ENCODE results near the gene ITGA4. TPM values are rescaled to one million over a fixed set of nuclear protein-coding genes. Genes with fewer than 3 reads are reported as not detected.
A peak's percentile ranks its signal among the peaks of the same experiment; 100 is the strongest.

Gene ITGA4
- total and polyA plus RNA-seq, 9 of the 15 experiments (the other 6 are each of a cell fraction or from before 2014, with no cell fraction given), result 0.06 to 0.81 (median 0.27) TPM

- TF ChIP-seq NFXL1 (CRISPR knock-in tag; IDR thresholded peaks at IDR 0.05), result peak; percentile 94
- TF ChIP-seq ERF (CRISPR knock-in tag; IDR thresholded peaks at IDR 0.05), result 0 out of 2 replicates have a peak, but pooled peaks have one; percentile 32
- TF ChIP-seq ZNF586 (CRISPR knock-in tag; conservative IDR thresholded peaks at IDR 0.05), result peak; percentile 90
- TF ChIP-seq ZNF23 (CRISPR knock-in tag; IDR thresholded peaks at IDR 0.05), result peak; percentile 95
- TF ChIP-seq KAT8 (IDR thresholded peaks at IDR 0.05; ENCODE audit: low read depth), result no peak
- TF ChIP-seq, protein P1, sequence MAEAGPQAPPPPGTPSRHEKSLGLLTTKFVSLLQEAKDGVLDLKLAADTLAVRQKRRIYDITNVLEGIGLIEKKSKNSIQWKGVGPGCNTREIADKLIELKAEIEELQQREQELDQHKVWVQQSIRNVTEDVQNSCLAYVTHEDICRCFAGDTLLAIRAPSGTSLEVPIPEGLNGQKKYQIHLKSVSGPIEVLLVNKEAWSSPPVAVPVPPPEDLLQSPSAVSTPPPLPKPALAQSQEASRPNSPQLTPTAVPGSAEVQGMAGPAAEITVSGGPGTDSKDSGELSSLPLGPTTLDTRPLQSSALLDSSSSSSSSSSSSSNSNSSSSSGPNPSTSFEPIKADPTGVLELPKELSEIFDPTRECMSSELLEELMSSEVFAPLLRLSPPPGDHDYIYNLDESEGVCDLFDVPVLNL (CRISPR knock-in tag; IDR thresholded peaks at IDR 0.05; ENCODE audit: low read depth), result no peak
- peak; percentile 67 for TF ChIP-seq MEF2D (tag; conservative IDR thresholded peaks at IDR 0.05; ENCODE audit: low read depth)
- TF ChIP-seq NR2F6 (CRISPR knock-in tag; IDR thresholded peaks at IDR 0.05), result no peak
- TF ChIP-seq, protein P2, sequence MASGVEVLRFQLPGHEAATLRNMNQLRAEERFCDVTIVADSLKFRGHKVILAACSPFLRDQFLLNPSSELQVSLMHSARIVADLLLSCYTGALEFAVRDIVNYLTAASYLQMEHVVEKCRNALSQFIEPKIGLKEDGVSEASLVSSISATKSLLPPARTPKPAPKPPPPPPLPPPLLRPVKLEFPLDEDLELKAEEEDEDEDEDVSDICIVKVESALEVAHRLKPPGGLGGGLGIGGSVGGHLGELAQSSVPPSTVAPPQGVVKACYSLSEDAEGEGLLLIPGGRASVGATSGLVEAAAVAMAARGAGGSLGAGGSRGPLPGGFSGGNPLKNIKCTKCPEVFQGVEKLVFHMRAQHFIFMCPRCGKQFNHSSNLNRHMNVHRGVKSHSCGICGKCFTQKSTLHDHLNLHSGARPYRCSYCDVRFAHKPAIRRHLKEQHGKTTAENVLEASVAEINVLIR (CRISPR knock-in tag; IDR thresholded peaks at IDR 0.05), result peak; percentile 46; the same call in 1 of the 2 replicates
- peak; percentile 98 for TF ChIP-seq ZNF695 (CRISPR knock-in tag; IDR thresholded peaks at IDR 0.05)
- TF ChIP-seq ZNF324 (CRISPR knock-in tag; IDR thresholded peaks at IDR 0.05), result peak; percentile 70
- no peak for TF ChIP-seq MCM5 (IDR thresholded peaks at IDR 0.05; ENCODE audit: low read depth)
- TF ChIP-seq ZNF444 (CRISPR knock-in tag; IDR thresholded peaks at IDR 0.05), result peak; percentile 77
Measured at GRCh38 chr2:181430406-181431118, 26.6 kb upstream of the ITGA4 start (continued).

Measured in K562 (cell line).